Lower leg skin (tissue), 4 donors: ENCODE data around the gene CKS1B. TPM values are rescaled to one million over a fixed set of nuclear protein-coding genes. Genes with fewer than 3 reads are reported as not detected.
A peak's percentile ranks its signal among the peaks of the same experiment; 100 is the strongest.

Experiments used
- DNase-seq, 2 donors: peaks; one replicate each; pipeline ENCODE4 v3.0.0-alpha.2; 2019; ENCODE audit warnings: low spot score in 2 of 2
- H3K4me3 ChIP-seq: fragments of 200-600 bp; sonication (generic); 2 replicates; pipeline ENCODE4 v1.5.1; 2017; ENCODE audit warnings: mild to moderate bottlenecking, low read depth; ENCODE audit not compliant: poor library complexity, severe bottlenecking
- CTCF ChIP-seq, 3 donors: fragments of 450-650 bp; IDR thresholded peaks; one replicate each; pipeline ENCODE4 v1.5.1; 2016; ENCODE audit warnings: antibody characterized with exemption in 3 of 3, mild to moderate bottlenecking in 3 of 3, moderate library complexity in 2 of 3
- POLR2A ChIP-seq, 2 donors: fragments of 450-650 bp; IDR thresholded peaks; one replicate each; pipeline ENCODE4 v1.6.1; 2016 to 2017; ENCODE audit warnings: antibody characterized with exemption in 2 of 2, mild to moderate bottlenecking in 1 of 2, moderate library complexity in 1 of 2
- WGBS, 2 donors: methylation state at CpG; one replicate each; pipeline ENCODE4 v1.1.5; 2018; 5-methylcytosine and 5-hydroxymethylcytosine counted together
- intact Hi-C: fragments of 100-400 bp; cut with DNase I; formaldehyde crosslinking; loops from one replicate; pipeline ENCODE4 v1.15.0; 2023; ENCODE audit warnings: low total_unique reads
- total RNA-seq, 4 donors: library from RNA; depleted of rRNA; stranded (reverse); fragments of >200 nt; gene quantifications; one replicate each; pipeline ENCODE4 v1.1.0, GENCODE V29; 2016

The CKS1B gene
- total RNA-seq, 4 donors from 2014 or later, result 40.0 to 58.7 (median 45.3) TPM

GRCh38 chr1:154961207-154962155 lies 13.0 kb upstream of the CKS1B start, which contains the start of gene PYGO2:
TSS of gene PYGO2 (minus strand) at chr1:154961782. CDS start at chr1:154961576, 206 bp downstream.
- peak; percentile 59 to 96 for DNase-seq
- peak within 1 kb of the TSS; percentile 67 for H3K4me3 ChIP-seq
- intact Hi-C loops, result loop anchor here (10.0 kb wide), 1 partner anchor 53 kb away; no protein-coding TSS in a partner anchor
- peak in 1 of 3 donors; percentile 39 for TF ChIP-seq CTCF (IDR thresholded peaks at IDR 0.05)
- TF ChIP-seq POLR2A (IDR thresholded peaks at IDR 0.05), result no peak
- 0 to 1% methylated on average over 25 to 53 of the region's 93 CpGs for WGBS, 2 donors

DNA sequence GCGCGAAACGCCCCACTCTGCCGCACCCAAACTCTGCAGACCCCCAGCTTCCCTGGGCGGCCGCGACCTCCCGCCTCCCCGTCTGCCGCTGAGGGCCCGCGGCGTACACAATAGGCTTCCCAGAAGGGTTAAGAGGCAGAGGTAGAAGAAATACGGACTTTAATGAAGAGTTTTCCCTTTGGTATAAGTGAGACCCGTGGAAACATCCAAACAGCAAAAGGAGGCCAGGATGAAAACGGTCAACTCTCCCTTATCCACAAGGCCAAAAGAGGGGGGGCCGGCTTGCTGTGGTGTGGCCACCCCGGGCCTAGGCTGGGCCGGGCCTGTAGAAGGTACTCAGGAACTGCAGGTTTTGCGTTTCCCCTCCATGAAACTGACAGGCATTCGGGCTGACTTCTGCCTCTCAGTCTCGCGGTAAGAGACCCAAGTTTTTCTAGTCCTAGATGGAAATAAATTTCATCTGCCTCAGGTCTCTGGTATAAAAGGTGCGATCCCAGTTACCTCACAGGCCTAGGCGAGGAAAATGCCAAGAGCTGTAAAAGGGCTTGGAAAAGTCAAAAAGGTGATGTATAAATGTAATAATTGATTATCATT lies 12.2 kb upstream of the CKS1B start:
- peak overlapping the region; percentile 67 for H3K4me3 ChIP-seq
- intact Hi-C loops, result loop anchor here (10.0 kb wide), 1 partner anchor 53 kb away; no protein-coding TSS in a partner anchor
- no peak for TF ChIP-seq POLR2A (IDR thresholded peaks at IDR 0.05)
- no peak for TF ChIP-seq CTCF (IDR thresholded peaks at IDR 0.05)
- 2% methylated on average over 22 to 25 of the region's 25 CpGs for WGBS, 2 donors
- no peak for DNase-seq

- 42 to 57% methylated on average over 6 of the region's 6 CpGs for WGBS, 2 donors
- TF ChIP-seq CTCF (IDR thresholded peaks at IDR 0.05), result no peak
- TF ChIP-seq POLR2A (IDR thresholded peaks at IDR 0.05), result no peak
- H3K4me3 ChIP-seq, result no peak overlapping the region
- intact Hi-C loops, result loop anchor here (10.0 kb wide), 1 partner anchor 52 kb away; no protein-coding TSS in a partner anchor
- no peak for DNase-seq
Observed at GRCh38 chr1:154962795-154963330, 11.6 kb upstream of the CKS1B start.

- DNase-seq, result no peak
- no peak overlapping the region for H3K4me3 ChIP-seq
- intact Hi-C loops, result loop anchor here (10.0 kb wide), 1 partner anchor 51 kb away; no protein-coding TSS in a partner anchor
- no peak for TF ChIP-seq CTCF (IDR thresholded peaks at IDR 0.05)
- no peak for TF ChIP-seq POLR2A (IDR thresholded peaks at IDR 0.05)
- 80 to 82% methylated on average over 8 of the region's 8 CpGs for WGBS, 2 donors
Observed at GRCh38 chr1:154963643-154964042, 10.8 kb upstream of the CKS1B start.

DNA sequence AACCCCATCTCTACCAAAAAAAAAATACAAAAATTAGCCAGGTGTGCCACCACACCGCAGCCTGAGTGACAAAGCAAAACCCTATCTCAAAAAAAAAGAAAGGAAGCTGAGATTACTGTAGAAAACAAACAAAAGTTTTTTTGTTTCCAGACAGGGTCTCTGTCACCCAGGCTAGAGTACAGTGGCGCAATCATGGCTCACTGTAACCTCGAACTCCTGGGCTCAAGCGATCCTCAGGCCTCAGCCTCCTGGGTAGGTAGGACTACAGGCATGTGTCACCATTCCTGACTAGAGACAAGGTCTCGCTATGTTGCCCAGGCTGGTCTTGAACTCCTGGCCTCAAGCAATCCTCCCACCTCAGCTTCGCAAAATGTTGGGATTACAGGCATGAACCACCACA lies 10.1 kb upstream of the CKS1B start:
- no peak overlapping the region for H3K4me3 ChIP-seq
- no peak for DNase-seq
- TF ChIP-seq POLR2A (IDR thresholded peaks at IDR 0.05), result no peak
- no peak for TF ChIP-seq CTCF (IDR thresholded peaks at IDR 0.05)
- intact Hi-C loops, result loop anchor here (10.0 kb wide), 1 partner anchor 50 kb away; no protein-coding TSS in a partner anchor
- WGBS, 2 donors, result 85 to 93% methylated on average over 6 of the region's 6 CpGs
